B cell (primary cell): ENCODE measurements around the gene FLII. TPM values are rescaled to one million over a fixed set of nuclear protein-coding genes. Genes with fewer than 3 reads are reported as not detected.
A peak's percentile ranks its signal among the peaks of the same experiment; 100 is the strongest.

ENCODE experiments used
- ATAC-seq: fragments of 200-7000 bp; cut with Tn5 transposase; one replicate; pipeline ENCODE4 v1.10.0; 2021; ENCODE audit warnings: low read depth, mild to moderate bottlenecking, moderate number of reproducible peaks, moderate library complexity
- CTCF ChIA-PET: fragments of 350-600 bp; sonication (Branson Sonifier 250); formaldehyde crosslinking; loops from one replicate; lab custom pipeline; 2021; ENCODE audit warnings: antibody characterized with exemption, inconsistent platforms; lab: Charles Lee
- POLR2A ChIA-PET: fragments of 350-600 bp; sonication (Branson Sonifier 250); formaldehyde crosslinking; loops from one replicate; lab custom pipeline; 2021; ENCODE audit warnings: antibody characterized with exemption; lab: Charles Lee
- DNase-seq: peaks from one replicate; pipeline ENCODE4 v3.0.0; 2013
- H2AFZ ChIP-seq: 2 replicates; pipeline ENCODE4 v1.6.1; 2012; ENCODE audit warnings: mild to moderate bottlenecking, low read depth, low read length; ENCODE audit not compliant: insufficient read depth, poor library complexity, severe bottlenecking
- H3K27ac ChIP-seq, 2 donors: 1 replicate in 1 of 2; 2 replicates in 1 of 2; pipeline ENCODE4 v1.5.1; 2012 to 2013; ENCODE audit warnings: low read length in 2 of 2, mild to moderate bottlenecking in 2 of 2, moderate library complexity in 1 of 2
- H3K27me3 ChIP-seq, 4 experiments: fragments of 200-600 bp in 1 of 4; sonication (generic) in 1 of 4; replicated peaks in 1 of 4; 1 replicate in 2 of 4; 2 replicates in 2 of 4; pipeline versions ENCODE4 v1.6.1 to v1.7.0; 2013 to 2016; ENCODE audit warnings: low read length in 3 of 4, mild to moderate bottlenecking in 2 of 4, mixed read lengths in 1 of 4, moderate library complexity in 1 of 4; ENCODE audit not compliant: insufficient read depth in 4 of 4, control insufficient read depth in 3 of 4; ENCODE audit errors: control extremely low read depth in 1 of 4
- H3K36me3 ChIP-seq, 2 experiments: replicated peaks in 1 of 2; 1 replicate in 1 of 2; 2 replicates in 1 of 2; pipeline versions ENCODE4 v1.6.1 to v1.7.1; 2013; ENCODE audit warnings: low read length in 1 of 2; ENCODE audit not compliant: insufficient read depth in 2 of 2, control insufficient read depth in 1 of 2; ENCODE audit errors: control extremely low read depth in 1 of 2, extremely low read depth in 1 of 2
- H3K4me1 ChIP-seq, 2 donors: fragments of 200-600 bp in 1 of 2; sonication (generic) in 1 of 2; 1 replicate in 1 of 2; 2 replicates in 1 of 2; pipeline versions ENCODE4 v1.5.1 to v1.6.1; 2013 to 2017; ENCODE audit warnings: low read length in 2 of 2; ENCODE audit not compliant: control insufficient read depth in 2 of 2, insufficient read depth in 2 of 2
- H3K4me2 ChIP-seq: replicated peaks from 2 replicates; pipeline ENCODE3; 2012; ENCODE audit warnings: mild to moderate bottlenecking, low read depth, low read length; ENCODE audit not compliant: poor library complexity, severe bottlenecking
- H3K4me3 ChIP-seq, 5 experiments: fragments of 200-600 bp in 1 of 5; sonication (generic) in 1 of 5; 1 replicate in 3 of 5; 2 replicates in 2 of 5; pipeline versions ENCODE4 v1.5.1 to v1.7.0; 2011 to 2016; ENCODE audit warnings: low read length in 4 of 5, mild to moderate bottlenecking in 4 of 5, low read depth in 2 of 5, control low read depth in 1 of 5, moderate library complexity in 1 of 5; ENCODE audit not compliant: insufficient read depth in 1 of 5; ENCODE audit errors: control extremely low read depth in 1 of 5, extremely low read depth in 1 of 5
- H3K79me2 ChIP-seq: fragments of 200-600 bp; sonication (generic); one replicate; pipeline ENCODE4 v1.6.0; 2016; ENCODE audit warnings: low read length; ENCODE audit not compliant: control insufficient read depth, insufficient read depth
- H3K9ac ChIP-seq: fragments of 200-600 bp; sonication (generic); 2 replicates; pipeline ENCODE4 v1.6.1; 2017; ENCODE audit warnings: mild to moderate bottlenecking, low read length, moderate library complexity
- H3K9me3 ChIP-seq, 3 donors: one replicate each; pipeline versions ENCODE4 v1.6.1 to v1.7.1; 2013; ENCODE audit warnings: low read length in 2 of 3; ENCODE audit not compliant: control insufficient read depth in 2 of 3, insufficient read depth in 1 of 3; ENCODE audit errors: control extremely low read depth in 1 of 3
- H4K20me1 ChIP-seq: 2 replicates; pipeline ENCODE4 v1.6.0; 2012; ENCODE audit warnings: mild to moderate bottlenecking, low read length; ENCODE audit not compliant: insufficient read depth, control insufficient read depth, poor library complexity, severe bottlenecking
- H3K27ac Mint-ChIP-seq: one replicate; pipeline ENCODE4 v1.8.0; 2021; ENCODE audit warnings: mixed read lengths
- H3K27me3 Mint-ChIP-seq: one replicate; pipeline ENCODE4 v1.8.0; 2021; ENCODE audit warnings: mixed read lengths
- H3K4me1 Mint-ChIP-seq: one replicate; pipeline ENCODE4 v1.8.0; 2021; ENCODE audit warnings: mixed read lengths
- H3K4me3 Mint-ChIP-seq: one replicate; pipeline ENCODE4 v1.8.0; 2021; ENCODE audit warnings: mixed read lengths
- H3K9me3 Mint-ChIP-seq: one replicate; pipeline ENCODE4 v1.8.0; 2022; ENCODE audit warnings: mixed read lengths; ENCODE audit not compliant: insufficient read depth
- EZH2 ChIP-seq: IDR thresholded peaks from 2 replicates; pipeline ENCODE4 v1.6.1; 2012; ENCODE audit warnings: borderline replicate concordance, low read depth, mild to moderate bottlenecking, moderate library complexity, low read length; ENCODE audit not compliant: insufficient read depth, poor library complexity, severe bottlenecking
- WGBS: methylation state at CpG from one replicate; pipeline ENCODE4 v1.1.5; 2013; ENCODE audit warnings: missing lambda C conversion rate; ENCODE audit not compliant: insufficient coverage; 5-methylcytosine and 5-hydroxymethylcytosine counted together
- intact Hi-C: fragments of 100-400 bp; cut with micrococcal nuclease; formaldehyde crosslinking; loops from one replicate; pipeline ENCODE4 v1.10.0; 2022
- polyA plus RNA-seq: library from polyadenylated mRNA; depleted of rRNA; stranded (reverse); fragments of >200 nt; gene quantifications from 2 replicates; pipeline ENCODE4 v1.2.3, GENCODE V29; 2012
- total RNA-seq, 2 donors: library from RNA; stranded (reverse); fragments of 120-200 nt in 1 of 2; gene quantifications; 1 replicate in 1 of 2; 2 replicates in 1 of 2; pipeline versions ENCODE4 v1.2.3 to v1.2.4, GENCODE V29; 2013 to 2022
- TF ChIP-seq, protein P1 (sequence below): fragments of 200-600 bp; IDR thresholded peaks from one replicate; pipeline ENCODE4 v1.8.0; 2022; ENCODE audit warnings: antibody characterized with exemption, mild to moderate bottlenecking

Gene FLII
- total and polyA plus RNA-seq, 2 donors (not counting 1 experiment from before 2014, with no cell fraction given) = 357 to 531 TPM

DNA sequence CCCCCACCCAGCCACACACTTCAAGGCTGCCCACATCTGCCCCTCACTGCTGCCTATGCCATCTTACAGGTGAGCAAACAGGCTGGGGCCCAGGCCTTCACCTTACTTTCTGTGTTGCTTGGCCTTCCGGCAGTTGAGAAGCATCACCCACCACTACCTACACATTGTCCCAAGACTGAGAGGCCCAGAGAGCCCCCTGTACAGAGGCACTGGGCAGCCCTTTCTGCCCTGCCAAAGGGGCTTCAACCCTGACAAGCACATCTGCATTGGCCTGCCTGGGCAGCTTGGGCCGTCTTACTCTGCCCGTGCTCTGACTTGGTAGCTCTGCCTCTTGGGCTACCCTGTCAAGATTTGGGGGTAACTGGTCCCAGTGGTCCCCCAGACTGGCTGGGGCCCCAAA is 3.1 kb upstream of the FLII start:
- H3K9me3 Mint-ChIP-seq = no peaks in the 10 kb centered on the region
- TF ChIP-seq, protein P1, sequence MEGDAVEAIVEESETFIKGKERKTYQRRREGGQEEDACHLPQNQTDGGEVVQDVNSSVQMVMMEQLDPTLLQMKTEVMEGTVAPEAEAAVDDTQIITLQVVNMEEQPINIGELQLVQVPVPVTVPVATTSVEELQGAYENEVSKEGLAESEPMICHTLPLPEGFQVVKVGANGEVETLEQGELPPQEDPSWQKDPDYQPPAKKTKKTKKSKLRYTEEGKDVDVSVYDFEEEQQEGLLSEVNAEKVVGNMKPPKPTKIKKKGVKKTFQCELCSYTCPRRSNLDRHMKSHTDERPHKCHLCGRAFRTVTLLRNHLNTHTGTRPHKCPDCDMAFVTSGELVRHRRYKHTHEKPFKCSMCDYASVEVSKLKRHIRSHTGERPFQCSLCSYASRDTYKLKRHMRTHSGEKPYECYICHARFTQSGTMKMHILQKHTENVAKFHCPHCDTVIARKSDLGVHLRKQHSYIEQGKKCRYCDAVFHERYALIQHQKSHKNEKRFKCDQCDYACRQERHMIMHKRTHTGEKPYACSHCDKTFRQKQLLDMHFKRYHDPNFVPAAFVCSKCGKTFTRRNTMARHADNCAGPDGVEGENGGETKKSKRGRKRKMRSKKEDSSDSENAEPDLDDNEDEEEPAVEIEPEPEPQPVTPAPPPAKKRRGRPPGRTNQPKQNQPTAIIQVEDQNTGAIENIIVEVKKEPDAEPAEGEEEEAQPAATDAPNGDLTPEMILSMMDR = no peak
- TF ChIP-seq EZH2 = no peak
- H3K4me3 Mint-ChIP-seq = peak overlapping the region; percentile 86
- Histone ChIP-seq H4K20me1 (peaks cover 17% of the 10 kb centered on the region), H3K4me2 (peak overlapping the region; percentile 83), H2AFZ (no peak overlapping the region), H3K9me3 (no peaks in the 10 kb centered on the region), H3K4me1 (peaks cover 28 to 41% of the 10 kb centered on the region in 2 donors), H3K9ac (peak overlapping the region; percentile 75), H3K4me3 (peak overlapping the region in 2 of 5 experiments; percentile 75 to 88), H3K36me3 (peaks cover 0 to 29% of the 10 kb centered on the region in 2 experiments), H3K79me2 (peaks cover 45% of the 10 kb centered on the region), H3K27ac (peak overlapping the region in 1 of 2 donors; percentile 84), H3K27me3 (no peaks in the 10 kb centered on the region)
- intact Hi-C loops = no loop called here
- no peaks in the 10 kb centered on the region for H3K27me3 Mint-ChIP-seq
- ChIA-PET CTCF (interaction anchor here (1.2 kb wide), 1 partner anchor 14 kb away, joined by 6 read pairs; no protein-coding TSS in a partner anchor), POLR2A (interaction anchor here (0.6 kb wide), 1 partner anchor 104 kb away, joined by 5 read pairs; no protein-coding TSS in a partner anchor)
- no peak for ATAC-seq
- H3K27ac Mint-ChIP-seq = peak overlapping the region; percentile 56
- 96% methylated on average over 3 of the region's 3 CpGs for WGBS
- no peak for DNase-seq
- peaks cover 24% of the 10 kb centered on the region for H3K4me1 Mint-ChIP-seq

DNA sequence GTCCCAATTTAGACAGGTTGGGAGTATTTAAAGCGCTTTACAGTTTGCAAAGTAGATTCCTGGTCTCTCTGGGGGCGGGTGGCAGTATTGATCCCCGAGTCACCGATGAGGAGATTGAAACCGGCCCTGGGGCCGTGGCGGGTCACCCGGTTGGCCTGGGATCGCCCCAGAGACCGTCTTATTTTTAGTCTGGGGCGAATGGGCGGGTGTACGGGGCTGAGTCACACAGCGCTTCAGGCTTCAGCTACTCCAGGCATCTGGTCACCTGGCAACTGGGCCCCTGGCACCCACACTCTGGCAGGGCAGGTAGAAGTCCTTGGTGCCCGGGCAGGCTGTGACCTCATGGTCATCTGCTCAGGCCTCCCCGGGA is 2.6 kb upstream of the FLII start:
- ChIA-PET POLR2A (interaction anchor here (0.6 kb wide), 1 partner anchor 105 kb away, joined by 5 read pairs; no protein-coding TSS in a partner anchor), CTCF (interaction anchor here (1.2 kb wide), 1 partner anchor 13 kb away, joined by 6 read pairs; no protein-coding TSS in a partner anchor)
- Histone ChIP-seq H2AFZ (peak overlapping the region; percentile 87), H3K27me3 (no peaks in the 10 kb centered on the region), H3K27ac (peak overlapping the region; percentile 84 to 89), H3K36me3 (peaks cover 0 to 29% of the 10 kb centered on the region in 2 experiments), H3K4me3 (peak overlapping the region; percentile 45 to 88 (median 77)), H3K79me2 (peaks cover 50% of the 10 kb centered on the region), H3K4me1 (peaks cover 28 to 43% of the 10 kb centered on the region in 2 donors), H3K4me2 (peak overlapping the region; percentile 83), H3K9ac (peak overlapping the region; percentile 75), H4K20me1 (peaks cover 22% of the 10 kb centered on the region), H3K9me3 (no peaks in the 10 kb centered on the region)
- Mint-ChIP-seq H3K27me3 (no peaks in the 10 kb centered on the region), H3K27ac (peak overlapping the region; percentile 87), H3K4me1 (peaks cover 28% of the 10 kb centered on the region), H3K9me3 (no peaks in the 10 kb centered on the region), H3K4me3 (peak overlapping the region; percentile 86)
- ATAC-seq (no peak), DNase-seq (no peak)
- TF ChIP-seq, protein P1 = no peak
- no peak for TF ChIP-seq EZH2
- 6% methylated on average over 16 of the region's 16 CpGs for WGBS
- intact Hi-C loops = no loop called here
